SK-N-SH (cell line): ENCODE data around the gene SLC16A12. TPM values are rescaled to one million over a fixed set of nuclear protein-coding genes. Genes with fewer than 3 reads are reported as not detected.

Experiments
- CTCF ChIA-PET: fragments of 300-600, 350-600 bp; formaldehyde crosslinking; extraction: SDS; loops from one replicate; lab custom pipeline; 2021; lab: Yijun Ruan, JAX
- POLR2A ChIA-PET: fragments of 350-600 bp; sonication (Branson Sonifier 250); formaldehyde crosslinking; extraction: SDS; loops from one replicate; lab custom pipeline; 2020; ENCODE audit warnings: antibody characterized with exemption, inconsistent platforms; lab: Yijun Ruan, JAX
- DNase-seq: peaks from one replicate; pipeline ENCODE4 v3.0.0; 2012
- H2AFZ ChIP-seq: fragments of 200-600 bp; sonication (generic); 2 replicates; pipeline ENCODE4 v1.8.1; 2016; ENCODE audit warnings: antibody characterized with exemption, mild to moderate bottlenecking, low read depth
- H3F3A ChIP-seq: fragments of 200-600 bp; sonication (generic); replicated peaks from 2 replicates; pipeline ENCODE3; 2016; ENCODE audit warnings: antibody characterized with exemption, mild to moderate bottlenecking; ENCODE audit not compliant: insufficient read depth
- H3K27ac ChIP-seq, 2 experiments: fragments of 200-500 bp in 1 of 2; fragments of 200-600 bp in 1 of 2; sonication (Bioruptor generic) in 1 of 2; sonication (generic), shearing (Covaris generic) in 1 of 2; 2 replicates each; pipeline versions ENCODE4 v1.5.1 to v1.6.1; 2014 to 2016; ENCODE audit warnings: low read depth in 2 of 2, inconsistent platforms in 1 of 2, low read length in 1 of 2, mild to moderate bottlenecking in 1 of 2, mixed read lengths in 1 of 2
- H3K27me3 ChIP-seq: fragments of 200-600 bp; sonication (generic), shearing (Covaris generic); 2 replicates; pipeline ENCODE4 v1.6.1; 2016; ENCODE audit warnings: mixed run types; ENCODE audit not compliant: insufficient read depth
- H3K36me3 ChIP-seq, 2 experiments: fragments of 200-500 bp in 1 of 2; fragments of 200-600 bp in 1 of 2; sonication (Bioruptor generic) in 1 of 2; sonication (generic) in 1 of 2; replicated peaks in 1 of 2; 2 replicates each; pipeline versions ENCODE3 to v1.5.1; 2014 to 2016; ENCODE audit warnings: low read length in 1 of 2, mild to moderate bottlenecking in 1 of 2; ENCODE audit not compliant: insufficient read depth in 2 of 2, control insufficient read depth in 1 of 2
- H3K4me1 ChIP-seq, 2 experiments: fragments of 200-500 bp in 1 of 2; fragments of 200-600 bp in 1 of 2; sonication (Bioruptor generic) in 1 of 2; sonication (generic), shearing (Covaris generic) in 1 of 2; 2 replicates each; pipeline versions ENCODE4 v1.5.1 to v1.6.1; 2014 to 2016; ENCODE audit warnings: low read depth in 1 of 2, low read length in 1 of 2, mixed run types in 1 of 2; ENCODE audit not compliant: insufficient read depth in 2 of 2, control insufficient read depth in 1 of 2
- H3K4me2 ChIP-seq: fragments of 200-600 bp; sonication (generic), shearing (Covaris generic); 2 replicates; pipeline ENCODE4 v1.6.1; 2017; ENCODE audit warnings: mixed run types
- H3K4me3 ChIP-seq, 2 experiments: fragments of 200-500 bp in 1 of 2; fragments of 200-600 bp in 1 of 2; sonication (Bioruptor generic) in 1 of 2; sonication (generic), shearing (Covaris generic) in 1 of 2; 2 replicates each; pipeline versions ENCODE4 v1.5.1 to v1.8.1; 2014 to 2016; ENCODE audit warnings: low read depth in 2 of 2, inconsistent platforms in 1 of 2, low read length in 1 of 2, mild to moderate bottlenecking in 1 of 2, mixed read lengths in 1 of 2, moderate library complexity in 1 of 2
- H3K79me2 ChIP-seq: fragments of 200-600 bp; sonication (generic); 2 replicates; pipeline ENCODE4 v1.8.1; 2017; ENCODE audit warnings: mild to moderate bottlenecking; ENCODE audit not compliant: insufficient read depth
- H3K9ac ChIP-seq: fragments of 200-600 bp; sonication (generic); 2 replicates; pipeline ENCODE4 v1.6.1; 2017; ENCODE audit warnings: mixed run types
- H3K9me2 ChIP-seq: fragments of 200-600 bp; sonication (generic); 2 replicates; pipeline ENCODE4 v1.6.1; 2017; ENCODE audit warnings: mixed run types
- H3K9me3 ChIP-seq: fragments of 200-600 bp; sonication (generic); 2 replicates; pipeline ENCODE4 v1.6.1; 2017; ENCODE audit warnings: mixed run types, mild to moderate bottlenecking, moderate library complexity
- H4K20me1 ChIP-seq: fragments of 200-600 bp; sonication (generic); 2 replicates; pipeline ENCODE4 v1.6.1; 2017; ENCODE audit warnings: mild to moderate bottlenecking, mixed run types; ENCODE audit not compliant: insufficient read depth
- EP300 ChIP-seq, 2 experiments: IDR thresholded peaks; 2 replicates each; pipeline versions ENCODE4 v1.4.0 to v1.6.1; 2012; ENCODE audit warnings: borderline replicate concordance in 1 of 2, low read depth in 1 of 2, low read length in 1 of 2
- EZH2phosphoT487 ChIP-seq: fragments of 200-600 bp; sonication (generic); IDR thresholded peaks from 2 replicates; pipeline ENCODE4 v1.6.1; 2017; ENCODE audit warnings: low read depth, mixed run types, mild to moderate bottlenecking, antibody characterized with exemption, moderate library complexity, borderline replicate concordance
- FOXM1 ChIP-seq: IDR thresholded peaks from 2 replicates; pipeline ENCODE4 v1.4.0; 2012; ENCODE audit warnings: low read depth, mild to moderate bottlenecking
- GATA2 ChIP-seq: sonication (generic); formaldehyde crosslinking; IDR thresholded peaks from 2 replicates; pipeline ENCODE4 v1.5.0; 2020; ENCODE audit warnings: mild to moderate bottlenecking, missing genetic modification reagents
- JUND ChIP-seq: IDR thresholded peaks from 2 replicates; pipeline ENCODE4 v1.4.0; 2012
- NFIC ChIP-seq: IDR thresholded peaks from 2 replicates; pipeline ENCODE4 v1.4.0; 2012; ENCODE audit warnings: borderline replicate concordance
- PBX3 ChIP-seq: IDR thresholded peaks from 2 replicates; pipeline ENCODE4; 2012
- RAD21 ChIP-seq: IDR thresholded peaks from 2 replicates; pipeline ENCODE4 v1.6.1; 2012; ENCODE audit warnings: mild to moderate bottlenecking, low read length
- RFX5 ChIP-seq: IDR thresholded peaks from 2 replicates; pipeline ENCODE4 v1.6.1; 2012; ENCODE audit warnings: mild to moderate bottlenecking, improper control_type of control experiment, low read length
- RXRA ChIP-seq: IDR thresholded peaks from 2 replicates; pipeline ENCODE4 v1.4.0; 2012; ENCODE audit warnings: low read depth, mild to moderate bottlenecking, borderline replicate concordance
- SMC3 ChIP-seq: IDR thresholded peaks from 2 replicates; pipeline ENCODE4 v1.6.1; 2012; ENCODE audit warnings: low read depth, low read length, improper control_type of control experiment
- TAF1 ChIP-seq: IDR thresholded peaks from 2 replicates; pipeline ENCODE4 v1.6.1; 2012; ENCODE audit warnings: low read depth, mild to moderate bottlenecking, low read length, moderate library complexity, borderline replicate concordance
- TCF12 ChIP-seq: IDR thresholded peaks from 2 replicates; pipeline ENCODE4 v1.4.0; 2012
- TEAD4 ChIP-seq: IDR thresholded peaks from 2 replicates; pipeline ENCODE4 v1.4.0; 2012; ENCODE audit warnings: mild to moderate bottlenecking, borderline replicate concordance; ENCODE audit not compliant: insufficient read depth
- USF1 ChIP-seq: IDR thresholded peaks from 2 replicates; pipeline ENCODE4 v1.4.0; 2012; ENCODE audit warnings: low read depth, borderline replicate concordance
- ZBTB33 ChIP-seq: IDR thresholded peaks from 2 replicates; pipeline ENCODE4 v1.4.0; 2012; ENCODE audit warnings: low read depth, borderline replicate concordance
- WGBS: methylation state at CpG from one replicate; pipeline ENCODE4 v1.1.6; 2017; ENCODE audit warnings: low lambda C conversion rate; 5-methylcytosine and 5-hydroxymethylcytosine counted together
- polyA plus RNA-seq, 3 experiments: library from polyadenylated mRNA; depleted of rRNA; stranded (reverse); fragments of >200 nt; gene quantifications; 2 replicates each; pipeline ENCODE4 v1.2.3, GENCODE V29; 2012
- TF ChIP-seq, protein P1 (sequence below): IDR thresholded peaks from 2 replicates; pipeline ENCODE4 v1.6.1; 2012; ENCODE audit warnings: mild to moderate bottlenecking, low read depth, low read length, moderate library complexity

The SLC16A12 gene
- polyA plus RNA-seq, 1 of the 3 experiments (the other 2 are of a cell fraction), result 0.13 TPM

- TF ChIP-seq ZBTB33, result no peak
- TF ChIP-seq GATA2 (CRISPR knock-in tag), result no peak
- no peak for TF ChIP-seq RXRA
Measured at GRCh38 chr10:89503151-89503550, 32.2 kb downstream of the SLC16A12 start (continued).

DNA sequence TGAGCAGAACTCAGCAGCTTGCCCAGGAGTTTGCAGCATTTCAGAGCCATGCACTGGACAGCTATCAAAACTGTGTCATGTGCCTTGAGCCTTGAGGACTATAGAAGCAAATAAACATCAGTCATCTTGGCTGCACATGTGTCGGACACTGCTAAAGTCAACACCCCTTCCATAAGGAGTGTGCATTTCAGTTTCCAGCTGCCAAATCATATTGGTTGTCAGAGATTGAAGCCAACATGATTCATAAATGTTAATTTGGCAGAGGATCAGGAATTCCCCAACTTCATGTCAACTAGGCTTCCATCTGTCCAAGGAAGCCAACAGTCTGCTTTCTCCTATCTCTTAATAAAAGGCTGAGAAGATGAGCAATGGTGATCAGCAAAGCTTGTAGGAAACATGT, 32.8 kb downstream of the SLC16A12 start:
- H3K27ac ChIP-seq, result no peak overlapping the region
- H3K4me2 ChIP-seq, result no peak overlapping the region
- H3K4me1 ChIP-seq, result no peaks in the 10 kb centered on the region
- no peaks in the 10 kb centered on the region for H3K27me3 ChIP-seq
- H3K9ac ChIP-seq, result no peak overlapping the region
- H4K20me1 ChIP-seq, result no peaks in the 10 kb centered on the region
- no peaks in the 10 kb centered on the region for H3K9me3 ChIP-seq
- no peaks in the 10 kb centered on the region for H3K9me2 ChIP-seq
- CTCF ChIA-PET, result no interaction called here
- H2AFZ ChIP-seq, result no peak overlapping the region
- no peak overlapping the region for H3K4me3 ChIP-seq
- H3K36me3 ChIP-seq, result no peaks in the 10 kb centered on the region
- H3F3A ChIP-seq, result no peaks in the 10 kb centered on the region
- WGBS, result 80% methylated on average over 1 of the region's 1 CpG
- TF ChIP-seq RFX5, result no peak
- 0 out of 2 replicates have a peak, but pooled peaks have one; percentile 20 for TF ChIP-seq NFIC
- TF ChIP-seq EP300 (IDR thresholded peaks at IDR 0.05; ENCODE audit: borderline replicate concordance in 1 of 2, low read depth in 1 of 2, low read length in 1 of 2), result no peak
- TF ChIP-seq SMC3, result no peak
- TF ChIP-seq GATA2 (CRISPR knock-in tag), result no peak
- peak; percentile 77 for TF ChIP-seq PBX3
- TF ChIP-seq JUND, result 0 out of 2 replicates have a peak, but pooled peaks have one; percentile 9
- TF ChIP-seq EZH2phosphoT487, result no peak
- no peak for TF ChIP-seq TAF1
- TF ChIP-seq RXRA, result no peak
- TF ChIP-seq TCF12, result peak; percentile 44; the same call in 1 of the 2 replicates
- TF ChIP-seq TEAD4, result no peak
- TF ChIP-seq, all 33 proteins: peak for 4
- no peak for DNase-seq
- H3K79me2 ChIP-seq, result no peaks in the 10 kb centered on the region
- POLR2A ChIA-PET, result no interaction called here

DNA sequence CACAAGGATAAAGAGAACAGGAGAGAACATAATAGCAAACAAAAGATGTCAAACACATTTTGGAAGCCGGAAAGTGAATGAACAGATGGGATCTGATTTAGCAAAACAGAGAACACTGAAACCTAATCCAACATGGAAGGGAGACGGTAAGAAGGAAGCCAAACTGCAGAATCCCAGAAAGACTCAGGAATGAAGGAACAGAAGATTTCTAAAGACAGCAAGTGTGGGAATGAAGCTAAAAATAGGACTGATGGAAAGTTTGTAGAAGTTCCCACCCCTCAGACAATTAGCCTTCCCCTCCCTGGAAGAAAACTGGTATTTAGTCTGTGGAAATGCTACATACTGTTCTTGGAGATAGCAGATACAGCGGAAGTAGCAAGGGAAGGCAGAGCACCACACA, 40.8 kb downstream of the SLC16A12 start:
- ChIA-PET POLR2A (no interaction called here), CTCF (no interaction called here)
- no peaks in the 10 kb centered on the region for H3K79me2 ChIP-seq
- no peaks in the 10 kb centered on the region for H3F3A ChIP-seq
- H3K4me2 ChIP-seq, result no peak overlapping the region
- no peaks in the 10 kb centered on the region for H3K9me2 ChIP-seq
- H3K9me3 ChIP-seq, result no peaks in the 10 kb centered on the region
- no peaks in the 10 kb centered on the region for H3K27me3 ChIP-seq
- 97% methylated on average over 3 of the region's 3 CpGs for WGBS
- no peak overlapping the region for H3K4me3 ChIP-seq
- no peaks in the 10 kb centered on the region for H3K36me3 ChIP-seq
- no peak overlapping the region for H3K27ac ChIP-seq
- no peaks in the 10 kb centered on the region for H4K20me1 ChIP-seq
- no peak overlapping the region for H2AFZ ChIP-seq
- H3K9ac ChIP-seq, result no peak overlapping the region
- no peak for DNase-seq
- H3K4me1 ChIP-seq, result peaks cover 0 to 3% of the 10 kb centered on the region in 2 experiments; a peak in 1 of 4 replicates
- TF ChIP-seq RAD21 (no peak), RXRA (no peak), NFIC (no peak), SMC3 (no peak), USF1 (no peak), FOXM1 (no peak), PBX3 (no peak)
- TF ChIP-seq, protein P1, sequence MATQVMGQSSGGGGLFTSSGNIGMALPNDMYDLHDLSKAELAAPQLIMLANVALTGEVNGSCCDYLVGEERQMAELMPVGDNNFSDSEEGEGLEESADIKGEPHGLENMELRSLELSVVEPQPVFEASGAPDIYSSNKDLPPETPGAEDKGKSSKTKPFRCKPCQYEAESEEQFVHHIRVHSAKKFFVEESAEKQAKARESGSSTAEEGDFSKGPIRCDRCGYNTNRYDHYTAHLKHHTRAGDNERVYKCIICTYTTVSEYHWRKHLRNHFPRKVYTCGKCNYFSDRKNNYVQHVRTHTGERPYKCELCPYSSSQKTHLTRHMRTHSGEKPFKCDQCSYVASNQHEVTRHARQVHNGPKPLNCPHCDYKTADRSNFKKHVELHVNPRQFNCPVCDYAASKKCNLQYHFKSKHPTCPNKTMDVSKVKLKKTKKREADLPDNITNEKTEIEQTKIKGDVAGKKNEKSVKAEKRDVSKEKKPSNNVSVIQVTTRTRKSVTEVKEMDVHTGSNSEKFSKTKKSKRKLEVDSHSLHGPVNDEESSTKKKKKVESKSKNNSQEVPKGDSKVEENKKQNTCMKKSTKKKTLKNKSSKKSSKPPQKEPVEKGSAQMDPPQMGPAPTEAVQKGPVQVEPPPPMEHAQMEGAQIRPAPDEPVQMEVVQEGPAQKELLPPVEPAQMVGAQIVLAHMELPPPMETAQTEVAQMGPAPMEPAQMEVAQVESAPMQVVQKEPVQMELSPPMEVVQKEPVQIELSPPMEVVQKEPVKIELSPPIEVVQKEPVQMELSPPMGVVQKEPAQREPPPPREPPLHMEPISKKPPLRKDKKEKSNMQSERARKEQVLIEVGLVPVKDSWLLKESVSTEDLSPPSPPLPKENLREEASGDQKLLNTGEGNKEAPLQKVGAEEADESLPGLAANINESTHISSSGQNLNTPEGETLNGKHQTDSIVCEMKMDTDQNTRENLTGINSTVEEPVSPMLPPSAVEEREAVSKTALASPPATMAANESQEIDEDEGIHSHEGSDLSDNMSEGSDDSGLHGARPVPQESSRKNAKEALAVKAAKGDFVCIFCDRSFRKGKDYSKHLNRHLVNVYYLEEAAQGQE, result no peak
